Prostate gland (tissue), 2 donors: ENCODE results near the gene OSBP2. TPM values are rescaled to one million over a fixed set of nuclear protein-coding genes. Genes with fewer than 3 reads are reported as not detected.

Experiments used
- DNase-seq: peaks from one replicate; pipeline ENCODE4 v3.0.0-alpha.2; 2019; ENCODE audit warnings: low spot score
- H3K27ac ChIP-seq, 2 donors: fragments of 200-600 bp; sonication (generic); 2 replicates each; pipeline ENCODE4 v1.5.1; 2017 to 2019
- H3K27me3 ChIP-seq: fragments of 200-600 bp; sonication (generic); replicated peaks from 2 replicates; pipeline ENCODE4 v1.5.1; 2019; ENCODE audit not compliant: insufficient read depth
- H3K36me3 ChIP-seq, 2 donors: fragments of 200-600 bp; sonication (generic); 1 replicate in 1 of 2; 2 replicates in 1 of 2; pipeline versions ENCODE4 v1.5.1 to v1.8.1; 2017 to 2019
- H3K4me1 ChIP-seq: fragments of 200-600 bp; sonication (generic); replicated peaks from 2 replicates; pipeline ENCODE4 v1.5.1; 2019
- H3K4me3 ChIP-seq, 2 donors: fragments of 200-600 bp; sonication (generic); 2 replicates each; pipeline ENCODE4 v1.5.1; 2017 to 2019
- H3K9me3 ChIP-seq: fragments of 200-600 bp; sonication (generic); 2 replicates; pipeline ENCODE4 v1.5.1; 2017
- CTCF ChIP-seq, 4 experiments: fragments of 200-600 bp in 2 of 4; fragments of 450-650 bp in 2 of 4; sonication (generic) in 2 of 4; IDR thresholded peaks; 1 replicate in 3 of 4; 2 replicates in 1 of 4; pipeline ENCODE4 v1.5.1; 2016 to 2019; ENCODE audit warnings: antibody characterized with exemption in 4 of 4, mild to moderate bottlenecking in 2 of 4, moderate library complexity in 2 of 4
- POLR2A ChIP-seq: fragments of 450-650 bp; IDR thresholded peaks from one replicate; pipeline ENCODE4 v1.6.1; 2016; ENCODE audit warnings: antibody characterized with exemption, mild to moderate bottlenecking
- POLR2AphosphoS5 ChIP-seq: sonication (generic); formaldehyde crosslinking; IDR thresholded peaks from one replicate; pipeline ENCODE4 v1.6.1; 2017; ENCODE audit warnings: antibody characterized with exemption
- WGBS: methylation state at CpG from one replicate; pipeline ENCODE4 v1.1.5; 2018; 5-methylcytosine and 5-hydroxymethylcytosine counted together
- intact Hi-C: fragments of 100-400 bp; cut with DNase I; formaldehyde crosslinking; loops from one replicate; pipeline ENCODE4 v1.14.2; 2022
- total RNA-seq, 2 donors: library from RNA; depleted of rRNA; stranded (reverse); fragments of >200 nt; gene quantifications; one replicate each; pipeline ENCODE4 v1.1.0, GENCODE V29; 2016

Gene OSBP2
- total RNA-seq, 2 donors from 2014 or later, result 4.5 to 16.2 TPM

GRCh38 chr22:30946354-30946753 lies 251.7 kb downstream of the OSBP2 start:
- Histone ChIP-seq H3K27me3 (no peaks in the 10 kb centered on the region), H3K4me1 (no peaks in the 10 kb centered on the region), H3K27ac (peak overlapping the region; percentile 44 to 62), H3K36me3 (peaks cover 10 to 14% of the 10 kb centered on the region in 2 donors), H3K9me3 (no peaks in the 10 kb centered on the region), H3K4me3 (no peak overlapping the region)
- intact Hi-C loops, result loop anchor here (5.0 to 10.0 kb wide), 3 partner anchors 88 to 278 kb away; no protein-coding TSS in a partner anchor
- no peak for TF ChIP-seq POLR2AphosphoS5
- no peak for TF ChIP-seq POLR2A
- no peak for TF ChIP-seq CTCF (IDR thresholded peaks at IDR 0.05)
- 66% methylated on average over 7 of the region's 7 CpGs for WGBS
- DNase-seq, result no peak

GRCh38 chr22:30947173-30947815 lies 252.6 kb downstream of the OSBP2 start:
- Histone ChIP-seq H3K36me3 (peaks cover 4 to 7% of the 10 kb centered on the region in 2 donors), H3K27ac (peak overlapping the region; percentile 50 to 62)

GRCh38 chr22:30947816-30948454 lies 253.3 kb downstream of the OSBP2 start:
- Histone ChIP-seq H3K4me1 (no peaks in the 10 kb centered on the region), H3K9me3 (no peaks in the 10 kb centered on the region), H3K27me3 (no peaks in the 10 kb centered on the region), H3K4me3 (no peak overlapping the region), H3K36me3 (peaks cover 4 to 7% of the 10 kb centered on the region in 2 donors), H3K27ac (peak overlapping the region; percentile 50 to 62)
- intact Hi-C loops, result loop anchor here (2.0 to 10.0 kb wide), 4 partner anchors 87 to 277 kb away; partner anchors contain the start of gene SMTN
- 3% methylated on average over 2 of the region's 2 CpGs for WGBS
- no peak for DNase-seq
- peak; percentile 72 for TF ChIP-seq POLR2AphosphoS5
- TF ChIP-seq CTCF (IDR thresholded peaks at IDR 0.05), result peak in 3 of 4 experiments; percentile 49 to 79 (median 72)
- TF ChIP-seq POLR2A, result no peak

More at GRCh38 chr22:30947173-30947815, 252.6 kb downstream of the OSBP2 start:
- Histone ChIP-seq H3K27me3 (no peaks in the 10 kb centered on the region), H3K4me1 (no peaks in the 10 kb centered on the region), H3K4me3 (no peak overlapping the region), H3K9me3 (no peaks in the 10 kb centered on the region)
- peak; percentile 65 for DNase-seq
- peak; percentile 62 for TF ChIP-seq POLR2AphosphoS5
- no peak for TF ChIP-seq POLR2A
- peak in 2 of 4 experiments; percentile 31 to 54 for TF ChIP-seq CTCF (IDR thresholded peaks at IDR 0.05)
- intact Hi-C loops, result loop anchor here (5.0 to 10.0 kb wide), 3 partner anchors 88 to 278 kb away; no protein-coding TSS in a partner anchor
- 20% methylated on average over 5 of the region's 5 CpGs for WGBS

GRCh38 chr22:30948930-30949342 lies 254.3 kb downstream of the OSBP2 start:
- H3K9me3 ChIP-seq, result no peaks in the 10 kb centered on the region
- DNase-seq, result no peak
- intact Hi-C loops, result loop anchor here (2.0 to 10.0 kb wide), 4 partner anchors 86 to 276 kb away; partner anchors contain the start of gene SMTN
- peaks cover 4 to 7% of the 10 kb centered on the region in 2 donors for H3K36me3 ChIP-seq
- H3K27me3 ChIP-seq, result no peaks in the 10 kb centered on the region
- WGBS, result 61% methylated on average over 3 of the region's 3 CpGs
- no peaks in the 10 kb centered on the region for H3K4me1 ChIP-seq
- TF ChIP-seq POLR2A (no peak), CTCF (IDR thresholded peaks at IDR 0.05) (no peak), POLR2AphosphoS5 (no peak)
- H3K27ac ChIP-seq, result no peak overlapping the region
- no peak overlapping the region for H3K4me3 ChIP-seq
